AG04449 (cell line): ENCODE measurements around the gene IGFBPL1.

ENCODE experiments used
- CTCF ChIA-PET: fragments of 350-600 bp; formaldehyde crosslinking; extraction: SDS; loops from one replicate; lab custom pipeline; 2021; ENCODE audit warnings: antibody characterized with exemption; lab: Yijun Ruan, JAX
- POLR2A ChIA-PET: fragments of 400-600, 350-600 bp; formaldehyde crosslinking; extraction: SDS; loops from one replicate; lab custom pipeline; 2020; ENCODE audit warnings: antibody characterized with exemption, inconsistent platforms; lab: Yijun Ruan, JAX
- DNase-seq: peaks from one replicate; pipeline ENCODE4 v3.0.0-alpha.2; 2010; ENCODE audit warnings: low read depth, low spot score
- H3K4me3 ChIP-seq: 2 replicates; pipeline ENCODE4 v1.5.1; 2011; ENCODE audit warnings: low read depth, mild to moderate bottlenecking, control low read depth, low read length
- TF ChIP-seq, protein P1 (sequence below): IDR thresholded peaks from one replicate; pipeline ENCODE4 v1.5.1; 2011; ENCODE audit warnings: mild to moderate bottlenecking, moderate library complexity, low read length, control low read depth, inconsistent platforms; ENCODE audit not compliant: insufficient read depth; ENCODE audit errors: missing control alignments

IGFBPL1 gene

DNA sequence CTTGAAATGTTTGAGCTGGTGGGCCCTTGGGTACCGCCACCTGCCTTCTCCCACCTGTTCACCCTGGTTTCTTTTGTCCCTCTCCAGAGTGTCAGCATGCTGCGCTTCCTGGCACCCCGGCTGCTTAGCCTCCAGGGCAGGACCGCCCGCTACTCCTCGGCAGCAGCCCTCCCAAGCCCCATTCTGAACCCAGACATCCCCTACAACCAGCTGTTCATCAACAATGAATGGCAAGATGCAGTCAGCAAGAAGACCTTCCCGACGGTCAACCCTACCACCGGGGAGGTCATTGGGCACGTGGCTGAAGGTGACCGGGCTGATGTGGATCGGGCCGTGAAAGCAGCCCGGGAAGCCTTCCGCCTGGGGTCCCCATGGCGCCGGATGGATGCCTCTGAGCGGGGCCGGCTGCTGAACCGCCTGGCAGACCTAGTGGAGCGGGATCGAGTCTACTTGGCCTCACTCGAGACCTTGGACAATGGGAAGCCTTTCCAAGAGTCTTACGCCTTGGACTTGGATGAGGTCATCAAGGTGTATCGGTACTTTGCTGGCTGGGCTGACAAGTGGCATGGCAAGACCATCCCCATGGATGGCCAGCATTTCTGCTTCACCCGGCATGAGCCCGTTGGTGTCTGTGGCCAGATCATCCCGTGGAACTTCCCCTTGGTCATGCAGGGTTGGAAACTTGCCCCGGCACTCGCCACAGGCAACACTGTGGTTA, 28.4 kb downstream of the IGFBPL1 start:
- DNase-seq, result no peak
- TF ChIP-seq, protein P1, sequence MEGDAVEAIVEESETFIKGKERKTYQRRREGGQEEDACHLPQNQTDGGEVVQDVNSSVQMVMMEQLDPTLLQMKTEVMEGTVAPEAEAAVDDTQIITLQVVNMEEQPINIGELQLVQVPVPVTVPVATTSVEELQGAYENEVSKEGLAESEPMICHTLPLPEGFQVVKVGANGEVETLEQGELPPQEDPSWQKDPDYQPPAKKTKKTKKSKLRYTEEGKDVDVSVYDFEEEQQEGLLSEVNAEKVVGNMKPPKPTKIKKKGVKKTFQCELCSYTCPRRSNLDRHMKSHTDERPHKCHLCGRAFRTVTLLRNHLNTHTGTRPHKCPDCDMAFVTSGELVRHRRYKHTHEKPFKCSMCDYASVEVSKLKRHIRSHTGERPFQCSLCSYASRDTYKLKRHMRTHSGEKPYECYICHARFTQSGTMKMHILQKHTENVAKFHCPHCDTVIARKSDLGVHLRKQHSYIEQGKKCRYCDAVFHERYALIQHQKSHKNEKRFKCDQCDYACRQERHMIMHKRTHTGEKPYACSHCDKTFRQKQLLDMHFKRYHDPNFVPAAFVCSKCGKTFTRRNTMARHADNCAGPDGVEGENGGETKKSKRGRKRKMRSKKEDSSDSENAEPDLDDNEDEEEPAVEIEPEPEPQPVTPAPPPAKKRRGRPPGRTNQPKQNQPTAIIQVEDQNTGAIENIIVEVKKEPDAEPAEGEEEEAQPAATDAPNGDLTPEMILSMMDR, result no peak
- H3K4me3 ChIP-seq, result no peak overlapping the region
- ChIA-PET CTCF (interaction anchor here (1.3 to 1.6 kb wide), 2 partner anchors 21 to 25 kb away, joined by 3 to 4 read pairs; no protein-coding TSS in a partner anchor), POLR2A (no interaction called here)

DNA sequence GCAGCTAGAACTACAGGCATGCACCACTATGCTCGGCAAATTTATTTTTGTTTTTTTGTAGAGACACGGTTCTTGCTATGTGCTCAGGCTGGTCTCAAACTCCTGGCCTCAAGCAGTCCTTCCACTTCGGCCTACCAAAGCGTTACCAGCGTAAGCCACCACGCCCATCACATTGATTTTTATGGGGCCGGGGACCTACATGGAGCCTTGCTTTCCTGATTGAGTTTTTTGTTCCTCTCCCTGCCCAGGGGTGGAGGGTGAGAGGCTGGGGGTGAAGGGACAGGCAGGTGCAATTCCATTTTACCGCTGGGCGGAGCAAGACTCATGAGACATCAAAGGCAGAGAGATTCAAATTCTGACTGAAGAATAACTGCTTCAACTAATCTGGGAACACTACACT, 29.8 kb downstream of the IGFBPL1 start:
- ChIA-PET CTCF (interaction anchor here (1.3 to 1.6 kb wide), 2 partner anchors 23 to 24 kb away, joined by 3 to 4 read pairs; no protein-coding TSS in a partner anchor), POLR2A (no interaction called here)
- TF ChIP-seq, protein P1, result no peak
- H3K4me3 ChIP-seq, result no peak overlapping the region
- no peak for DNase-seq

DNA sequence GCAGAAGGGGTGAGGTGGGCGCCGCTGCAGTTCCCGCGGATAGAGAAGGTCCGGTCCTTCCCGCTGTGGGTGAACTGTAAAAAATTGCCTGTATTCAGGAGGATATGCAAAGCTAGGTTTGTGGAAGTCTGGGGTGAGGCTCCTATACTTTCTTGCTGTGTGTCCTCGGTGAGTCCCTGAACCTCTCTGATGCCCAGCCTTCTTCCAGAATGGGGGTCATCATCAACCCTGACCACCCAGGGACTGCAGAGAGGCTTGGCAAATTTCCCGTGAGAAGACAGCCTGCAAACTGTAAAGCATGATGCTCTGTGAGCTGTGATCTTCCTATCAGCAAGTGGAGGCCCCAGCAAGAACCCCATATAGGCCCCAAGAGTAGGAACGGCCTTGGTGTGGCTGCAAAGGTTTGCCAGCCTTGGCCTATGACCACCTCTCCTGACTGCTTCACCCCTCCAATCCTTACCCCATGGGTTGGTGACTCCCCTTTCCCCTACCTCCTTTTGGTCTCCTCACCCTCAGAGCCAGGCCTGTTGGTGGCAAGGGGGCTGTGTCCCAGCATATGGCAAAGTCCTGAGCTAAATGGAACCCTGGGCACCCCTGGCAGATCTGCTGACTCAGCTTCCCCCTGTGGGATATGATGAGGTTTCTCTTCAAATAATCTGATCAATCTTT, 31.0 kb downstream of the IGFBPL1 start:
- TF ChIP-seq, protein P1, result no peak
- ChIA-PET POLR2A (interaction anchor here (0.6 to 1.6 kb wide), 2 partner anchors 10 to 324 kb away, joined by 3 to 7 read pairs; partner anchors contain the start of gene SHB), CTCF (interaction anchor here (0.6 to 1.6 kb wide), 5 partner anchors 8 to 794 kb away, joined by 3 to 14 read pairs (median 3); no protein-coding TSS in a partner anchor)
- no peak for DNase-seq
- H3K4me3 ChIP-seq, result peak overlapping the region; percentile 90

DNA sequence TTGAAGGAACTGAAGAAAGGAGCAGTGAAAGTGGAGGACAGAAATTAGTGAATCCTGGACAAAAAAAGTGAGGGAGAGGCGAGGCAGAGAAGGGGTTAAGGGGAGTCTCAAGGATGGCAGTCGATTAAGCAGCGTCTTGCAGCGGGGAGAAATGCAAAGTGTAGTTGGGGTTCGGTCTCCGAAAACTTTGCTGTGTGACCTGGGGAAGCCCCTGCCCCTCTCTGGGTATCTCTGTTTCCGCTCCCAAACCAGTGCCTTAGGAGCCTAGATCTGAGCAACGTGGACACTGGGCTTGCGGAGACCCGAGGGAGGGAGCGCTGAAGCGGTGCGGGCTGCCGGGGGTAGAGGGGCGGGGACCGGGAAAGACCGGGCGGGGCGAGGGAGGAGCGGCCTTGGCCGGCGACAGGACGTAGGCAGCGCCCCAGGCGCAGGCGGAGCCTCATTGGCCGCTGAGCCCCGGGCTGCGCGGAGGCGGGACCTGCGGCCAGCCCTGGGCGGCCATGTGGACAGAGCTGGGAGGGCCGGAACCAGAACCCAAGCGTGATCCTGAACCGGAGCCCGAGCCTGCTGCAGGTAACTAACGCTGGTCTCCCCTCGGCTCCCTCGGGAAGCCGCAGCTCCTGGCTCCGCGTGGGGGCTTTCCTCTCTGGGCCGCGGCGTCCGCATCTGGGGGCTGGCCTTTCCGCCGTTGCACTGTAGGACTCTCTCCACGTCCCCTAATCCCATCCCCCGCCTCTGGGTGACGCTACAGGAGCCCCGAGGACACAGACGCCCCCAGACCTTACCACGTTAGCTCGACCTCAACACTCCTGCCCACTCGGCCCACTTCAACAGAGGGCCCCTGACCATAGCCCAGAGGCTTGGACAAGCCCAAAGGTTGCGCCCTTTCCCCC, 31.8 kb downstream of the IGFBPL1 start, which contains the start of gene ALDH1B1:
TSS of gene ALDH1B1 (plus strand) at position 468 of the 893 bp plus-strand sequence. CDS start 3,047 bp downstream, outside the sequence.
- peak within 1 kb of the TSS; percentile 90 for H3K4me3 ChIP-seq
- DNase-seq, result no peak
- ChIA-PET CTCF (interaction anchor here (0.6 to 1.6 kb wide), 5 partner anchors 9 to 793 kb away, joined by 3 to 14 read pairs (median 3); no protein-coding TSS in a partner anchor), POLR2A (interaction anchor here (0.6 to 1.6 kb wide), 3 partner anchors 9 to 449 kb away, joined by 3 to 7 read pairs (median 4); partner anchors contain the start of gene SHB)
- TF ChIP-seq, protein P1, result peak; percentile 21

DNA sequence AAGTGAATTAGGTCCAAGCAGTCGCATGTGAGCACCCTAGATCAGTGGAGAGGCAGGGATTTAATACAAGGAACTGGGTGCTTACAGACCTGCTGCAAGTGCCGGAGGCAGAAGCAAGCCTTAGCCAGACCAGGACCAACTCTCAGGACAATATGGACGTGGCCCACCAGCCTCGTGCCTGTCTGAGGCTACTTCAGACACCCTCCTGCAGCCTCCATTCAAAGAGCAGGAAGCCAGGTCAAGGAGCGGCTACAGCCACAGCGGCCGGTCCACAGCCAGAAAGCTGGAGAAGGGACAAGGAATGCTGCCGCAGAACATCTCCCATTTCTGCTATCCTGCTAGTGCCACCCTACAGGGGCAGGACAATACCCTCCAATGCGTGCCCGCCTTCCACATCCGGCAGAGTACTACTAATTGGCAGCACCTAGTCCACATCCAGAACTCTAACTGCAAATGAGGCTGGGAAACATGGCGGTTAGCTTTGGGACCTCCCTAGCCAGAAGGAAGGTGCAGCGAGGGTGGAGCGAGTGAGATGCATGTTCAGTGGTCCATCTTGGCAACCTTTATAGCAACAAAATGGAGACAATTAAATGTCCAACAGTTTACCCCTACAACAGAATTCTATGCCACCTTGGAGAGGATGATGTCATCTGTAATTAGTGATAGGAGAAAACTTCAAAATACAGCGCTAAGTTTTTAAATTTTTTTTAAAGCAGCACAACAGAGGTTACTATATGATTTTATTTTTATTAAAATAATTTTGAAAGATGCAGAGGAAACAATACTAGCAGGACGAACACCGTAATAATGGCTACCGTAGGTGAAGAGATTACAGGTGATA, 32.8 kb downstream of the IGFBPL1 start:
- DNase-seq, result no peak
- no peak overlapping the region for H3K4me3 ChIP-seq
- ChIA-PET CTCF (interaction anchor here (1.5 kb wide), 1 partner anchor 9 kb away, joined by 8 read pairs; no protein-coding TSS in a partner anchor), POLR2A (no interaction called here)
- TF ChIP-seq, protein P1, result no peak
